Fibroblast of skin of left biceps (primary cell): ENCODE results near the gene THRB.

Experiments
- DNase-seq, 2 experiments: peaks; one replicate each; pipeline ENCODE4 v3.0.0-alpha.2; 2013; ENCODE audit warnings: low read depth in 2 of 2

The THRB gene

DNA sequence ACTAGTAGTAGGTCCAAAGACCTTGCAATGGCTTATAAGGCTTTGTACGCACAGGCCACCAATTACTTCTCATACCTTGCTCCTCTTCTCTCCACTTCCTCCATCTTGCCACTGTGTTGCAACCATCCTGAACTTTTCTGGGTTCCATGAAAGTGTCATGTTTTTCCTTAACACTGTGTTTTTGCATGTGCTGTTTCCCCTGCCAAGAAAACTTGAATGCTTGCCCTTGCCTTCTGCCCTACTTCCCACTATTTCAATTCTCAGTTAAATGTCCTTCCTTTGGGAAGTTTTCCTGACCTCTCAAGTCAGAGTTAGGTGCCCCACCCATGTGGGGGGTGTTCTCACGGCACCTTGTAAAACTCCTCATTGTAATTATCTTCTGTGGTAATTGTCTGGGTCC, 182.8 kb downstream of the THRB start:
- no peak for DNase-seq

DNA sequence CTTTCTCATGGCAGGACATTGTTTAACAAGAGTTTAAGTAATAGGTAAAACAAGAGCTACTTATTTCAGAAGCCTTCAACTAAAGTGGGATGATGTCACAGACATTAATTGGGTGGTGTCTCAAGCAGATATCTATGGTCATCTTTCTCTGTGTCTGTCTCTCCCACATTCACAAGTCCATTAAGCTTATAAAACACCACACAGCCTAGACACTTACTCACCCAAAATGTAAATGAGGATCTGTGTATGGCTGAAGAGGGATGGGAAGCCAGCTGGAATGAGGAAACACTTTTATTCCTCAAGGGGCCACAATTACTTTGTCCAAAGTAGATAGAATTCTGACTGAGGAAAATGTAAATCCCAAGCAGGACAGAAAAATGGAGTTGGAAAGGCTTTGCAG, 183.8 kb downstream of the THRB start:
- no peak for DNase-seq

DNA sequence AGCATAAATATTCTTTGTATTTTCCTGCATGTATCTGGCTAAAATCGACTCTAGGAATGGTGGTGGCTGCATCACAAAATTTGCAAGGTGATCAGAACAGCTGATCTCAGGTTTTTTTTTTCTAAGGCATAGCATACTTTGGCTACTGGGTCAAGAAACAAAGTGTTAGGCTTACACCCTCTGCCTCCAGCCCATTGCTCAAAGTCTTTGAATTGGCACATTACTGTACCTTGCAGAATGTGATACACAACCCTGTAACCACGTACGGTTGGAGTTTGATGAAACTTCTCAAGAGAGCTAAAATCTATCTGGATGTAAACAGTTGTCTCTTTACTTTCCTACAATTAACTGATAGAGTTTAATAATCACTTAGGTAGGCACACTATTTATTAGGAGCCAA, 188.1 kb downstream of the THRB start:
- no peak for DNase-seq

DNA sequence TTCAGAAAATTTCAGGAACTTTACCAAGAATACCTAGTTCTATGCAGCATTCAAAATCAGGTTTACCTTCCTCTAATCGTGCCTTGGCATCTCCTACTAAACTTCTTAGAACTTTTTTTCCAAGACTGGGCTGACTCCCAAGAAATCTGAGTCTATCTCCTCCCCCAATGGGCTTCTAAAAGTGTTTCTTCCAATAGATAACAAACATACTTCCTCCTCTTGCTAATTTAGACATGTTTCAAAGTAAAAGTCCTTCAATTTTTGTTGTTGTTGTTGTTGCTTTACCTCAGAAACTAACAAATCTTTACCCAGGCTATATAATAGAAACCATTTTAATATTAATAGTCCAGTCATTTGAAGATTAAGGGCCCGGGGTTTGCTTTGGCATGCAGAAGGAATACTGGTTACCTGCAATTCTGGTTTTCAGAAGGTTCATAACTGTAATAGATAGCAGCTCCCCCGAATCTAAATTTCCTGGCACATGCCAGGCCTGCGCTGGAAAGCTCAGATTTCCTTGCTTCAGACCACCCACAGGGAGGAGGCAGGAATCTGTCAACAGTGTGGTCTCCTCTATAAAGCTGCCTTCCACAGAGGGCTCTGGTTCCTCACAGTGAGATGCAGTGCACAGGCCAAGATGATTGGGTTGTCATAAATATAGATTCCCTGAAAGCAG, 188.7 kb downstream of the THRB start:
- DNase-seq: no peak

DNA sequence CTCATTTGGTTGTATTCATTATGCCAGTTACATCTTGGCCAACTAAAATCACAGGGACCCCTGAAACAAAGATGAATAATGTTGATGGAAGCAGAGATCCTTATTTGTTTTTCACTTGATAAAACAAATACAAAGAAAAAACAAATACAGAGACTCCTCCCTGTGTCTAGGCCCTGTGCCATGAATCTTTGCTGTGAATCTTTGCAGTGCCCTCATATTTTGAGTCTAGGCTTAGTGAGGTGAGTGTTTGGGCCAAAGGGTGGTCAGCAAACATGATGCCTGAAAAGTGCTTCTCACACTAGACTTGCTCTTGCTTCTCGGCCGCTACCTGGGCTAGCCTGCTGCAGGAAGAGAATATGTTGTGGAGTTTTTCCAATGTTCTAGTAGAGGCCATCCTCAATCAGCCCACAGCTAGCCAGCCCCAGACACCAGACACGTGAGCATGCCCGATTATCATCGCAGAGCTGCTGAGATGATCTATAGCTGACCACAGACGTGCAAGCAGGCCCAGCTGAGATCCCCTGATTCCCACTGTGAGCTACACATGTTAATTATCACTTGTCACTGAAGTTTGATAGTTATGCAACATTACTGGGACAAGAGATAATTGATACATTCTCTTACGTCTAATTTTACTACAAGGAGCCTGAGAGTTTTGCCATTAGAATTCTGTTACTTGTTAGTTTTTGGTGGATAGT, 191.4 kb downstream of the THRB start:
- peak; percentile 54 to 55 for DNase-seq

DNA sequence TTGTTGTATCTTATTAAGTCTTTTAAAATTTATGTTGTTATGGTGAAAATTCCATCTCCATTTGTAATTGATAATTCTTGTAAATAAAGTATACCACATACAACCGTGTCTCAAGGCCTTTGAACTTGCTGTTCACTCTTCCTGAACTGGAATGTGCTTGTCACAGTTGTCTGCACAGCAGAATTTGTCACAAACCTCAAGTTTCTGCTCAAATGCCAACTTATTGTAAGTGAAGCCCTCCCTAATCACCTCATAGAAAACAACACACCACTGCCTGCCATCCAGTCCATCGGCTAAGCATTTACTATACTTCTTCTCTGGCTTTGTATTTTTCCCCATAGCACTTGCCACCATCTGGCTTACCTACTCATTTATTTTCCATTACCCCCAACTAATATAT, 192.3 kb downstream of the THRB start:
- DNase-seq: no peak

- no peak for DNase-seq
Observed at GRCh38 chr3:24300949-24301348, 193.7 kb downstream of the THRB start.

GRCh38 chr3:24299806-24300626, 194.6 kb downstream of the THRB start:
- DNase-seq: peak; percentile 89 to 91

DNA sequence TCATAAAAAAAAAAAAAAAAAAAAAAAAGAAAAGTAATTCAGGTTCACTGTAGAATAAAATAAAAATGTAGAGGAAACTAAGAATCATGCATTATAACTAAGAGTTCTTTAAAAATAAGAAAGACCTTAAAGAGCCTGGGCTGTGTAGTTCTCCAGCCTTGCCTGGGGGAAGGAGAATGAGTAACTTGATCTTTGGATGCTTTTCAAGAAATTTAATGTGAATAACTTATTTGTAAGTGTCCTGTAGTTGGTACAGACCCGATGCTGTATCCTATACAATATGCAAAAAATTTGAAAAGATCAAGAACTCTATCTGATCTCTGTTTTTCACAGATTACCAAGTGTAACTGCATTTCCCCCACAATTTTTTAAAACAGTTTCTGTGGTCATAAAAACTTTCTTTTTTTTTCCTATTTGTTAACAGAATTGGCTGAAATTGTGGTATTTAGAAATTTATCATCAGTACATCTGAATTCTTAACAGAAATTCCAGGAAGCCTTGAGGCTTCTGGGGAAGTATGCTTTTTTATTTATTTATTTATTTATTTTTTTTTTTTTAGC, 195.3 kb downstream of the THRB start:
- DNase-seq: peak in 1 of 2 experiments; percentile 33

DNA sequence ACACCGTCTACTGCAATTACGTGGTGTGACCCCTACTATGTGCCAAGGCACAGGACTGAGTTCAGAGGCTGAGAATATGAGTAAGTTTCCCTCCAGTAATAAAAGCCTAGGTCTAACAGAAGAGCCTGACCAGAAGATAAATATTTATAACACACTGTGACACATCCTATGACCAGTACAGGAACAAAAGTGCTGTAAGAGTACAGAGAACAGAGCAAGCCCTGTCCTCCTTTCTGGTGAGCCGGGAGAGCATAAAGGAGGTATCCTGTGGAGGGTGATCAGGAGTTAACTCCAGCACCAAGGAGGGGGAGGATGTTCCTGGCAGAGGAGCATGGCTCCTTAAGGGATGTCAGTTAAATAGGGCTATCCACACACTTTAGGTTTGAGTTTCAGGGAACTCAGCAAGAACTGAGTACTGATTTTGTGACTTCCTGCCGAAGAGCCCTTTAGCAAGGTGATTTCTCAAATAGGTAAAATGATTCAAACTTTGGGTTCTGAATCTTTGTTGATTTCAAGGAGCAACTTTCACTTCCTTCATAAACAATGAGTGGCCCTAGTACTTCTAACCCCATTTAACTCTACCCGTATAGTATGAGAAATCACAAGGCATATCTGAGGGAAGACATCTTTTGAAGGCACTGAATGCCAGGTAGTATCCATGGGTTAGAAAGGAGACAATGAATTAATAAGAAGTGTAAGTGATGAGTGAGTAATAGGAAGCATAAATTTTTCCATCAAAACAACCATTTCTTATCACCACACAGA, 198.0 kb downstream of the THRB start:
- DNase-seq: no peak

DNA sequence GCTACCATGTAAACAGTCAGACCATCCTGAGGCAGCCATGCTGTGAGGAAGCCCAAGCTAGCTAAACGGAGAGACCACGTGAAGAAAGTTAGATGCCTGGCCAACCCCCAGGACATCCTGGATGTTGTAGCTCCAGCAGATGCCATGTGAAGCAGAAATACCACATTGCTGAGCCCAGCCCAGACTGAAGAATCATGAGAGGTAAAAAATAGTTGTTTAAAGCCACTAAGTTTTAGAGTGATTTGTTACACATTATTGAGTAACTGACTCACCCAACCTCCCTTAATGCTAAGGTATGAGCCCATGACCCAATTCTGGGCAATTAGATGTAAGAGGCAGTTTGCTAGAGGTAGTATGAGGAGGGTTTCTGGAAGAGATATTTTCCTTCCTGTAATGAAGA, 200.5 kb downstream of the THRB start:
- DNase-seq: no peak

- DNase-seq: peak; percentile 34 to 44
Observed at GRCh38 chr3:24291646-24292045, 203.0 kb downstream of the THRB start.

DNA sequence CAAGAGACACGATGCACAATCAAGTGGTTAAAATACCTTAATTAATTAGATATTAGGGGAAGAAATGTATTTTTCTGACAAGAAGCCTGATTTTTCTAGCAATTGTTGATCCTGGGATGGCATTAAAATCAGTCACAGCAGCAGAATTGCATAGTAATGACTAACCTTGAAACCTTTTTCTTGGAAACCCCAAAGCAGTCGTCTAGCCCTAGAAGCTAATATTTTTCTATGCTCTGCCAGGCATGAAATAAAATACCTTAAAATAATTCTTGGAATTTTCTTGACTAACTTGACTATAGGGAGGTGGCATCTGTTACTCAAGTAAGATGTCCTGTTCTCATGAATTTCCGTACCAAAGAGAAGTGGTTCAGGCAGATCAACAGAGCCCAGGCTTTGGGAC, 204.1 kb downstream of the THRB start:
- DNase-seq: no peak

- DNase-seq: no peak
Observed at GRCh38 chr3:24288496-24289236, 206.0 kb downstream of the THRB start.

DNA sequence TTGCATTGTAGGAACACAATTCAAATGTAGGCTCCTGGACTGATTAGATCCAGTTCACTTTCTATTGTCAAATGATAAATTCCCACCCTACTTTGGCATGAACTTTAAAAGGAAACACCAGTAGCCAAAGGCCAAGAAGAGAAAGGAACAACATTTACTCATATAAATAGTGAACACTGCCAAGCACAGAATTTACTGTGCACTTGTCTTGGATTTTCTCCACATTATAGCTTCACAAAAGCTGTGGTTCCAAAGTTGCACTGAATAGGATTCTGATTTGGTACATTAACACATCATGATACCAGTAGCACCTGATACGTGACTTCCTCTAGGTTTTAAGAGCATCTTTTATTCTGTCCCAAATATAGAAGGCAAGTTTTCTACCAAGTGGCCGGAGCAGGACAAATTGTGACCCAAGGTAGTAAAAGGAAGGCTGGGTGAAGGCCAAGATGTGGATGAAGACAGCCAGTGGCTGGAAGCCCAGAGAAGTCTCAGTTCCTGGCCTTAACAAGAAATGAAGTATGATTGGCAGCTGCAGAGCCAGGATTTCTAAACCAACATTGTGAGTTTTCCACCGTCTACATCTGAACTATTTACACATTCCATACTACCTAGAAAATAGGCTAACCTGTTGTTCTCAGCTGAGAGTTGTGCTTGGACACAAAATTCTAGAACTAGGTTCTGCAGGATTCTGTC, 206.7 kb downstream of the THRB start:
- DNase-seq: no peak

DNA sequence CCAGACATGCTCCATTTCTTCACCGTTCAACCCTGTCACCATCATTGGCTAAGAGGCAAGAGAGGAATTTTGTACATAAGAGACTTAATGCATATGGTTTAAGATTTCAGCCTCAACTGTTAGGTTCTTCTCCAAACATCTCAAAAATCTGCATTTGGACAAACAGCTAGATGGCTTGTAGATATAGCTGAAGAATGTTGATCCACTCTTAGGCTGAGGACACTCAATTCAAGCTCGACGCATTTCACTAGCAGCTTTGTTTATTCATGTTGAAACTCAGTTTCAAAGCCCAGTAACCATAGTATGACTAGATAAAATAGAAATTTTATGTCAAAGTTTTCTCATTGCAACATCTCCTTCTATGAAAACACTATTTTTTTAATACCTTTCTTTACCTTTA, 208.2 kb downstream of the THRB start:
- DNase-seq: no peak

DNA sequence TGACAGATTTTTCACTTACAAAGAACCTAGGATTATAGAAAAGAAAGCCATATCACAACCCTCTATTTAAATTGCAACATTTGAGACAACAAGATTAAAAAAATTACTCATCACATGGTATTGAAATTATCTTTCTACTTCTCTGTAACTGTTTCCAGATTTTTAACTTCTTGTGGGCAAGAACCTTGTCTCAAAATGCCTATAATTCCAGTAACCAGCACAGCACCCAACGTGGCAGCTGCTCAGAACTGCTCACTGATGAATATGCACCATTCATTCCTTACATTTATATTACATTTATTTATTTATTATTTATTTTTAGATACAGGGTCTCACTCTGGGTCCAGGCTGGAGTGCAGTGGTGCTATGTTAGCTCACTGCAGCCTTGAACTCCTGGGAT, 216.1 kb downstream of the THRB start:
- peak; percentile 46 to 52 for DNase-seq

- no peak for DNase-seq
Observed at GRCh38 chr3:24273491-24273890, 221.2 kb downstream of the THRB start.

DNA sequence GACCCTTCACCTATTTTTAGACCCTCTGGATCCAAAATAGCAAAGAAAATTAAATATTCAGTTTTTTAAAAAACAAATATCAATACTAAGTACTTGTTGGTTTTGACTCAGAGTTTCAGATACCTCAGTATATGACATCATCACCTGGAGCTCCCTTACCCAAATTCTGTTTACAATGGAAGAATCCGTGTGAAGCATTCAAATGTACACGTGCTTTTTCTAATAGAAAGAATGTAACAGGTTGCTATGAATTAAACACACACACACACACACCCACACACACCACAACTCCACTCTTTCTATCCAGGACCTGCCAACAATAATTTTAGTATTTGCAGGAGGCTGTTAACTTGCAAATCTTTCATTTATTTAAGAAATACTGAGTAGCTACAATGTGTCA, 221.8 kb downstream of the THRB start:
- DNase-seq: no peak

- DNase-seq: no peak
Observed at GRCh38 chr3:24272408-24272807, 222.2 kb downstream of the THRB start.
